Stimulated activated CD8-positive, alpha-beta memory T cell treated with anti-CD3 and anti-CD28 coated beads, Interleukin-12 subunit alpha, Interleukin-12 subunit beta, amount 100 ng/mL, for 24 hours (primary cell): ENCODE data around the gene DTD1.

Experiments
- DNase-seq: peaks from one replicate; pipeline ENCODE4 v3.0.0-alpha.2; 2020; ENCODE audit errors: extremely low read depth

Gene DTD1

DNA sequence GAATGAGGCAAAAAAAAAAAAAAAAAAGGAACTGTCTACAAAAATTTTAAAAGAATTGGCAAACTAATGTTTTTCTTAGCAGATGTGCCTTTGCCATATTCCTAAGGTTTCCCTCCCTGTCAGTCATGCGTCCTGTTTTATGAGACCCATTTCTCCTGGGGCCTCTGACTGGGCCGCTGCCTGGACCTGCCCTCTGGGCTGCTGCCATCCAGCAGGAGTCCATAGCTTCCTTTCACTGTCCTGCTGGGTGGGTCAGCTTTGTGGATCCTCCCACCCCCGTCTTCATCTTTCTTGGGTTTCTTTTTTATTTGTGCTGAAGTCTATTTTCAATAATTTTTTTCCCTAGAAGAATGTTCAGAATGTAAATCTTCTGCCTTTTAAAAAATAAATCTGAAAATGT lies 114.9 kb downstream of the DTD1 start:
- DNase-seq, result no peak

DNA sequence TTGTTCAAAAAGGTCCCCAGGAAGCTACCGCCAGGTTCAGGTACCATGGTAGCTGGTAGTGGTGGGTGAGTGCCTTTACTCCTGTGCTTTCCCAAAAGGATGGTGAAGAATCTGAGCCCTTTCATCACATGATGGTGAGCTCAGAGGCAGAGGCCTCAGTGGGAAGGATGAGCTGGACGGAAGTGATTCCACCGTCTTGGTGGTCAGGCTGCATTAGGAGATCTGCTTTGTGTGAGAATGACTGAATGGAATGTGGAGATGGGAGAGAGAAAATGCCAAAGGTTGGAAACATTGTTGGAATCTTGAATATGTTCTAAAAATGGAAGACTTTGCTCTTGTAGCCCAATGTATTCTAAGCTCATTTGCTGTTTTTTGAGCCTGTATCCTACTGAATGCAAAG lies 117.6 kb downstream of the DTD1 start:
- DNase-seq, result no peak

DNA sequence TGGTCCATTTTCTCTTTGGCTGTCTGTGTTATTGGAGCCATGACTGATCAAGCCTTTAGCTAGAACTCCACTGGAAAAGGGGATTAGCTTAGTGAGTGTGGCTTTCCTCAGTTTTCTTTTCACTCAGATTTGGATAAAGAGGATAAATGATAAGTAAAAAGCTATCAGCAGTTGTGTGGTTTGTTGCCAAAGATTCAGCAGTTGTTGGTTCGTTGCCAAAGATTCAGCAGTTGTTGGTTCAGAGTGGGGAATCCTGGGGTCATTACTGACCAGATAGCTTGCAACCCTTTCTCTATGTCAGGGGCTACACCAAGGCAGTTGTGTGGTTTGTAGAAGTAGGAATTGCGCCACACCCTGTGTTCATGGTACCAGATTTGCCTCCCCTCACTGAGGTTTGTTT lies 118.1 kb downstream of the DTD1 start:
- DNase-seq, result no peak

DNA sequence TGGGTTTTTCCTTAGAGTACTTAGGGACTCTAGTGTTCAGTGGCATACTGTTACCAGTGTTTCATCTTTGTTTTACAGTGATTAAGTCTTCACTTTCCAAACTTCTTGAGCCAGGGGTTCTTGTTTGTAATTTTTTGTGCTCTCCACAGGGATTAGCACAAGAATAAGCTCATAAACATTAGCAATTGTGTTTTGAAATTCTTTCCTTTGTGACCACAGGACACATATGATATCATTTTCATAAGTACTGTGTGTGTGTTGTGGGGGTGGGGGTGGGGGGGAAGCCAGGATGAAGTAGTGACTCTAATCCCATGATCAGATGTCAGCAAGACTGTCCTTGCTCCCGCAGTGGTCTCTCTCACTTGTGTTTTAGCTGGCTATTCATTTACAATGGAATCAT lies 124.3 kb downstream of the DTD1 start:
- no peak for DNase-seq

DNA sequence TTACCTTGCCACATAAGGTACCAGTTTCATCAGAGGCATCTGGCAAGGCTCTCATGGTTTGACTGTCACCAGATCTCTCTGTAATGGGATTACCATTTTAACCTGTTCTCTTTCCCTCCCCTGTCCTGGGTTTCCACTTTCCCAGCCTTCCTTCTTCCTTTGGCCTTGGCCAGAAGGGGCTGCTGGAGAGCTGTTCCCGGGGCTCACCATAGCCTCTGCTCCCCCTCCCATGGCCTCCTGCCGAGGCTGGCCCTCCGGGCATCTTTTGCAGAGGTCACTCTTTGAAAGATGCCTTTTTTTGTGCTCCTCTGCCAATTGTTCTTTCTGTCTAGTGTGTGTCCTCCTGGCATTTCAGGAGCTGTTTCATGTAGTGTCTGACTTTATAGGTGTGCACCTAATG lies 125.0 kb downstream of the DTD1 start:
- DNase-seq, result no peak

DNA sequence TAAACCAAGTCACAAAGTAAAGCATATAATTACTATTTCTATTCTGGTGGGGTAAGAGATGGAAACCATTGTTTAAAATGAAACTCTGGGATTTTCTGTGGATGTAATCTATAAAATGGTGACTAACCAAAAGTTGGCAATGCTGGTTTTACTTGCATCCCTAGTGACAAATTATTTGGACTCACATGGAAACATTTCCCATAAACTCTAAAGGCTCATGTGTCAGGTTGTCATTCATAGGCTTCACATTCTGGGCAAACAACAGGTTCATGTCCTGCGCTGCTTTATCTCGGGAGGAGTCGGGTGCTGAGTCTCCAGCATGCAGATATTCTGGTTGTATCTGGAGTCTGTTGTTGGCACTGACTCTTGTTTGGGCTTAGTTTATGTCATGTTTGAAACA lies 127.7 kb downstream of the DTD1 start:
- no peak for DNase-seq

DNA sequence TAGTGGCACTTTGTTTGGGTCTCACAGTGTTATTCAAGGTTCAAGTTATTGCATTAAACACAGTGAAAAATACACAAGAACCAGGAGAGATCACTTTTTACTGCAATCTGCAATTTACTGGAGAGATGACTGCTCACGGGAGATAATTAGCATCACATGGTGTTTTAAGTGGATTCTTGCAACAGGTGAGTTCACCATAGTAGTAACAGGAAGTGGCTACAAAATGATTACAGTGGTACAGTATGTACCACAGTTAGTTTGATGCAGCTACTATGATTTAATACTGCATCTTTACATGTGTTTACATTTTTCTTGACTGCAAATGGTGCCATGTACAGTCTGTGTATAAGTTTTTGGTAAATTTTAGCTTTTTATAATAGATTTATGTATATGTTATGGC lies 129.2 kb downstream of the DTD1 start:
- DNase-seq, result no peak

DNA sequence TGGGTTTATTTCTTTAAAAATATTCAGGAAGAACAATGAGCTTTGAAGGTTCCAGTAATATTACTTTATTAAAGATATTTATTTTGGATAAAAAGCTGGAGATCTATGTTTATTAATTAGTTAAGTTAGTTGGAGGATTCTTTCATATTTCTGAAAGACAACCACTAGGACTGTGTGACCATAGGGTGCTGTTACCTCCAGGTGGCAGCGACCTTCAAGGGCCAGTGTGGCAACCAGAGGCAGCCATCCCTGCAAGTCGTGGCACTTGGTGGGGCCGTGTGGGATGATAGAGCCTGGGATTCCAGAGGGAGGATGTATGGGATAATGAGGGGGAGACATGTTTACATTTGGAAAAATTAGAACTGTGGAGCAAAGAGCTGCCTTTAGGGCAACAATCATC lies 130.3 kb downstream of the DTD1 start:
- no peak for DNase-seq

DNA sequence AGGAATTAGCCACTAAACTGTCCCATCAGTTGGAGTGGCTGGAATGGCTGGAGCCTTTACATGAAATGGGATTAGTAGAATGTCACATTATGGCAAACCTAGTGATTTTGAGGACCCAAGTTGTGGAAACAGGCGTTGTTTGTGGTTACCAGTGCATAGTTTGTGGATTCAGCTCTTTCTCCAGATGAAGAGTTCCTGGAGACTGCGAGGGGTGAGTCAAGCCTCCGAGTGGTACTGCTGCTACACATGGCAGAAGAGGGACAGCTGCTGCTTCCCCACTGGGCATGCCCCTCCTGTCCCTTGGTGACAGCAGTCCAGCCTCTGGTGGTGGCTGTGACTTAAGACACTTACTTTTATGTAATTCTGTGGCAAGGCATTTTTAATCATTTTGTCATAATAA lies 131.6 kb downstream of the DTD1 start:
- DNase-seq, result no peak

DNA sequence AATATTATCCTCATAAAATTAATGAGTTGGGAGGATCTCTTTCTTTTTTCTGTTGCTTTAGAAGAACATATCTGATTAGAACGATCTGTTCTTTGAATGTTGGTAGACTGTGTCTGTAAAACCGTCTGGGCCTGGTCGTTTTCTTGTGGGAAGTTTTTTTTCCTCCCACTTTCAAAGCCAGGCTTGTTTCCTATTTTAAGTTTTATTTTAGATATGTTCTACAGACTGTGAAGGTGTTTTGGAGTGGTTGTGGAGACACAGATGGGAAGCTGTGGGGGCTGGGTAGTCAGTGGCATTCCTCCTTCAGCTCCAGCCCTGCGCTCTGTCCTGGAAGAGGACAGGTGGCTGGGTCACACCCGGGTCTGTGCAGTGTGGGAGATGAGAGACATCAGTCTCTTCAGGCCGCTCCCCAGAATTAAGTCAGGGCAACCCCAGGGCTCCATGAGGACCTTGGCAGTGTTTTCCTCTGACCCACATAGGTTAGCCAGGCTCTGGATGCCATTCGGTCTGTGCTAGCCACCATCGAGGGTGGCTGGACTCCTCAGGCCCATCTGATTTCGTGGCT lies 133.8 kb downstream of the DTD1 start:
- no peak for DNase-seq

DNA sequence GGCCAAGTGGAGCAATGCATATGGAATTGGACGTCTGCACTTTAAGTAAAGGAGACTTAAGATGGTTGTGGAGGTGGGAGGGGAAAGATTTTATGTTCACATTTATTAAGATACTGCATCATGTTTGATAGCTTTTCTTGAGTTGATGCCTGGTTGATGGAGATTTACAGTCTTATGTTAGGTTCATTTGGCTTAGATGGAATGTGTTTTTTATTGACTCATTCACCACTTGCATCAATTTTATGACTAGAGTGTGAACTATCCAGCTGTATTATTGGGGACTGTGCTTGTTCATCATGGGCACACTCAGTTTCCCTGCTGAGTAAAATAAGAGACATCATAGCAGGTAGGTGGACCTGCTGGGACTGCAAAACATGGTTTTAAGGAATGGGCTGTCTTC lies 134.5 kb downstream of the DTD1 start:
- DNase-seq, result no peak

DNA sequence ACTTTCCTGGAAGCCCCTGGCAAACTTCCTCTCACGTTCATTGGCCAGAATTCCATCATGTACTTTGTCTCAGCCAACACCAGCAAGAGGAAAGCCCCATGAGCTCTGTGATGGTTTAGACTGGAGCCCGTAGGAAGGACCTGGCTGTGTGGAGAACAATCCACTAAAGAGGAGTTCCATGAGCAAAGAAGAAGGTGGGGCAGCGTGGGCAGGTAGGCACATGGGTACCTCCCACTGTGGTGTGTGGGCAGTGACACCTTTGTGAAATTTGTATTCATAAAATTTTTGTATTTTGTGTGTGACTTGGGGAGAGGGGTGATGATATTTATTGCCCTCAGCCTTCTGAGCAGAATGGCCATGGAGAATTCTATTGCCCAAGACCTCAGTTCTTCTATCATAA lies 136.2 kb downstream of the DTD1 start:
- DNase-seq, result no peak

DNA sequence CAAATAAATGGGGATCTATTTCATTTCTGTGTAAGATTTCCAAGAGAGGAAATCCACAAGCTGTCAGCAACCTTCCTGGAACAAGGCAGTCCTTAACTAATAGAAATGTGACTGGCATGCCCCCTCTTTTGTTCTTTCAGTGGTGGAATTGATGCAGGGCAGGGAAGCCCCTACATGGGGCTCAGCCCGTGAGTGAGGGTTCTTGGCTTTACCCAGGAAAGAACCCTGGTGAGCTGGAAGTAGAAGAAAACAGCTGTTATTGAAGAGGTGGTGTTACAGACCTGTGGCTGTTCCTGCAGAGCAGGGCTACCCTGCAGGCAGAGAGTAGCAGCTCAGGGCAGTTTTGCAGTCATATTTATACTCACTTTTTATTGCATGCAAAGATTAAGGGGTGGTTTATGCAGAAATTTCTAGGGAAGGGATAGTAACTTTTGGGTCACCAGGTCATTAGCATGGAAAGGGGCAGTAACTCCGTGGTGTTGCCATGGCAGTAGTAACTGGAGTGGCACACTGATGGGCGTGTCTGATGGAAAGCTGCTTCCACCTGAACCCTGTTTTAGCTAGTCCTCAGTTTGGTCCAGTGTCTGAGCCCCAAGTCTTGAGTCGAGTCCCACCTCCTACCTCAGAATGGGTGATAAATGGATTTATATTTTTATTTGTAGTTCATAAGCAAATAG lies 137.1 kb downstream of the DTD1 start:
- DNase-seq, result no peak

DNA sequence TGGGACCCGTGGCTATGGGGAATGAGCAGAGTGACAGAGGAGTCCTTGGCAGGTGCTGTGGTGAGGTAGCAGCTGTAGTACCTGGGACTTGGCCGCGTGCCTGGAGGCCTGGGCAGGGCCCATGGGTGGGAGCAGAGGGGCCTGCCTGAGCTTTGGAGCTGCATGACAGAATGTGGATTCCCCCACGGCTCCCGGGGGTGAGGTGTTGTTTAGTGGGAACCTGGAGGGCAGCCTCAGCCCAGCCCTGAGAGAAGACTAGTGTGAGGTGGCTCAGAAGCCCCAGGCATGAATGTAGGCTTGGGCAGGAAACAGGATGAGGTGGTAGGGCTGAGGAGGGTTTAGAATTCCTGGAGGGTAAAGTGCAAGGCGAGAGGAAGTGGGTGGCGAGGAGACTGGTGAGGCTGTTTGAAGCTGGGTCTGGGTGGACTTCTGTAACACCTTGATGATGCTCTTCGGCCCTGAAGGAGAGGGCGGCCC lies 139.2 kb downstream of the DTD1 start:
- no peak for DNase-seq

DNA sequence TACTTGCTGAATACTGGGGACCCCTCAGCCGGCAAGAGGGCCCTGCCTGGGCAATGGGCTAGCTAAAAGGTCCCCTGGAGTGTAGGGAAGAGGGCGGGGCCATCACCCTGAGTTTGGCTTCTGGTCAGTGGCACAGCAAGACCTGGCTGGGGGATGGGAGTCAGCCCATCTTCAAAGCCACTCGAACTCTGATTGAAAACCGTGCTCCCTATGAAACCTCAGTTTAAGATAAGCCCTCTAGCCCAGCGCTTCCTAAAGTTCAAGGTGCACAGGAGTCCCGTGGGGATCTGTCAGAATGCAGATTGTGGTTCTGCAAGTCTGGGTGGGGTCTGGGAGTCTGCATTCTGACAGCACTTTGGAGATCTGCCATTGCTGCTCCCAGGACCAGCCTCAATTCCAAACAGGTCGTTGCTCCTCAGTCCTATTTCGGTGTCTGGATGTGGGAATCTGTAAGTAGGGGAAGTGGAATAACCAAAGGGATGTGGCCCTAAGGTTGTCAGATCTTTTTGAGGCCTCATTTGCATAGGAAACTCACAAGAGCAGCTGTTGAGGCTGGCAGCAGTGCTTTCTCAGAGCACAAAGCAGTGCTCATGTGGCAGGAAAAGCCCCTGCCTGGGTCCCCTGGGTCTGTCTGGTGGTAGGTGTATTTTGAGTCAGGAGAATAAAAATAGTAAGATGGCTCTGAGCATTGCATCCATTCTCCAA lies 140.5 kb downstream of the DTD1 start:
- DNase-seq, result no peak

DNA sequence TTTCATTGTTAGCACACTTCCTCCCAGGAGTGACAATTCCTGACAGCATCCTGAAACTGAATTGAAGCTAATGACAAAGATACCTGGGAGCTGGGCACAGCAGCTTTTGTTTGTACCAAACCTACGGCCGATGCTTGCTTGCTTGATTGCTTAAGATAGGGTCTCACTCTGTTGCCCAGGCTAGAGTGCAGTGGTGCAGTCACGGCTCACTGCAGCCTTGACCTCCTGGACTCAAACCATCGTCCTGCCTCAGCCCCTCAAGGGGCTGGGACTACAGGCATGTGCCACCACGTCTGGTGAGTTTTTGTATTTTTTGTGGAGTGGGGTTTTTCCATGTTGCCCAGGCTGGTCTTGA lies 141.0 kb downstream of the DTD1 start:
- DNase-seq, result no peak

DNA sequence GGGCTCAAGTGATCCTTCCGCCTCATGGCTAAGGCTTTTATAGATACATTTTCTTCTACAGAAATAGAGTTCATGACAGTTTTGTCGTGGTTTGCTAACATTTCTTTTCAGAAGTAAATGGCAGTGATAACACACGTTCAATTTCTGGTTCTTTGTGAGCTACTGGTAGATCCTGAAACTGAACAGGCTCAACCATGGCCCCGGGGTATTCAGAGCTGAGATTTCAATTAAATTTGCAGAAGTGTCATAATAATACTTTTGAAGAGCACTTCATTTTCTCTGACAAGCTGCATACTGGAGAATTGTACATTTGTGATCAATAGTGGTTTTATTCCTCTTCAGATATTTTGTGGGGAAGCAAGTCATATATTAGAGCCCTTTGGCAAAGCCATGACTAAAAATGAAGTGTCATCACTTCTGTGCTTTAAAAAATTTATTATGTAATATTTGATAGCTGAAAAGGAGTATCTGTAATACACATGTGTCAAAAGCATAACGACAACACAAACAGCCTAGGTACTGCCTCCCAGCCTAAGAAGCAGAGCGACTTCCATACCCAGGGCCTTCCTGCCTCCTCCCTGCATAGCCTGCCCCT lies 141.5 kb downstream of the DTD1 start:
- DNase-seq, result no peak

DNA sequence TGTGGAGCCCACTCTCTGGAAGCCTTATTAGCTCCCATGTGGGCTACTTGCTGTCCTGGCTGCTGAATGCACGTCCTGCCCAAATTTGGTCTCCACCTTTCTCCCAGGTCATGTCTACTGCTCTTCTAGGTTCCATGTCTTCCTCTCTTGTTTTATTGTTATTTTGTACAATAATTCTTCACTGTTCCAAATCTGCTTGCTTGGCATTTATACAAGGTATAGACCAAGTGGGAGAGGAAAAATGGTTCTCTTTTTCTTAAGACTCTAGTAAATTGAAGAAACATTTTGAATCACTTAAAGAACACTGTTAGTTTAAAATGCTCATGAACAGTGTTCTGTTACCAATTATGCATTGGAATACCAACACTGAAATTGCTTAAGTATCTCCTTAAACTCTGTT lies 144.1 kb downstream of the DTD1 start:
- no peak for DNase-seq

DNA sequence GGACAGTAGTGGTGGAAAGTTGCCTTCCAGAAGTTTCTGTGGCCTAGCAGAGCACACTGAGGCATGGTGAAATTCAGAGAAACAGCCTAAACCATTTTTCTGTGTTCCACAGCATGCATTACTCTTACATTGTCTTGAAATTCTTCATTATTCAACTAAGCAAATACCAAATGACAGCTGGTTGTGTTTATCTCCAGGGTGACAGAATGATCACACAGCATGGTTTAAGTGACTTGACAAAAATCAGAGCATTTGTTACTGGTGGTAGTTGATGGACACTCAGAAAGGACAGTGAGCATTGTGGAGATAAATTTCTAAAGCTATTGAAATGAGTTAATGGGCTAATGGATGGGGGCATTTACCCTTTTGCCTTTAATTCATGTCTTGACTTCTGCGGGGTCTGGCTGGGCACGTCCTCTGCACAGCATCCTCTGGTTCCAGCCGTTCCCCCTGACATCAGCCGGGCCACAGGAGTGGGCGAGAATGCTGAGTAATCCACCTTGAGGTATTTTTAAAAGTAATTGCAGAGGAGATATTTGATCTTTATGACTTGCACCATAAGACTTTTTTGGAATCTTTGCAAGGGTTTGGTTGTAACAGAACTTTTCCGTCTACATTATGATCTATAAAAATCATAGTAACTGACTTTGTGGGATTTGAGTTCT lies 146.8 kb downstream of the DTD1 start:
- DNase-seq, result no peak

DNA sequence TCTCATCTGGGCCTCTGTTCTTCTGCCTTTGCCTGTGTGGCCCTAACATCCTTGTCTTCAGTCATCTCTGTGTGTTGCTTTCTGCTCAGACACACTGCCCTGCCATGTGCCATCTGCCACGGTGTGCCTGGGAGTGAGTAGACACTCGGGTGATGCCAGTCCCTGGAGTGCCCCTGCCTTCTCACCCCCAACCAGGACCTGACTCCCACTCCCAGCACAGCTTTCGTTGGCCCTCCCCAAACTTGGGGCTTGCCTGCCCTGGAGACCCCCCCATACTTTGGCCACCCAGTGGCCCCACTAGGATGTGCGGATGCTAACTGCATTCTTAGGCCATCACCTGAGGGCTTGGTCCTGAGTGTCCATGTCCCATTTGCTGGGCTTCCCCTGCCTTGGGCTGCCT lies 149.3 kb downstream of the DTD1 start:
- DNase-seq, result no peak

DNA sequence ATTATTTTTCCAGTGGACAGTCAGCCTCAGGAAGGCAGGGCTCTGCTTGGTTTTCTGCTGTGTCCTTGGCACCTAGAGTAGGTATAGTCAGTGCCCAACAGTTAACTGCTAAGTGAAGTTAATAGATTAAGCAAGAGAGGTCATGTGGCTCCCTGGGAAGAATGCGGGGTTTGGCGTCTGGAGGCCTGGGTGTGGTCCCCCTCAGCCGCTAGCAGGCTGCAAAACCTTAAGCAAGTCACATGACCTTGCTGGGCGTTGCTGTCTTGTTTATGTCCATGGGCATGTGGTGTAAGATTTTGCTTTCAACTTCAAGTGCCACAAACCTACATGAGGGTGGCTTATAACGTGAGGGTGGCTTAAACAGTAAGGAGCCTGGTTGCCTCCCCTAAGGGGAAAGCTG lies 150.2 kb downstream of the DTD1 start:
- no peak for DNase-seq

DNA sequence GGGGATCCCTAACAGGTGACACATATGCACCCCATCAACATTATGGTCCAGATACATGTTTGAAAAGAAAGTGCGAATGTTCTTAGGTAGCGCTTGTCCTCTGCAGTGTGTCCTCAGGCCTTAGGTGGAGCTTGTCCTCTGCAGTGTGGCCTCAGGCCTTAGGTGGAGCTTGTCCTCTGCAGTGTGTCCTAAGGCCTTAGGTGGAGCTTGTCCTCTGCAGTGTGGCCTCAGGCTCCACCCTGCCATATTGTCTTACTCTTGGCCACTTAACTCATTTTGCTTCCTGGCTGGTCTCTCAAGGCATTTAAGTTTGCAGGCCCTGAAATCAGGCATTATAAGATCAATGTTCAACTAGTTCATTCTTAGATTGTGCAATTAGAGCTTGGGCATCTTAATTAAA lies 151.0 kb downstream of the DTD1 start:
- DNase-seq, result no peak

DNA sequence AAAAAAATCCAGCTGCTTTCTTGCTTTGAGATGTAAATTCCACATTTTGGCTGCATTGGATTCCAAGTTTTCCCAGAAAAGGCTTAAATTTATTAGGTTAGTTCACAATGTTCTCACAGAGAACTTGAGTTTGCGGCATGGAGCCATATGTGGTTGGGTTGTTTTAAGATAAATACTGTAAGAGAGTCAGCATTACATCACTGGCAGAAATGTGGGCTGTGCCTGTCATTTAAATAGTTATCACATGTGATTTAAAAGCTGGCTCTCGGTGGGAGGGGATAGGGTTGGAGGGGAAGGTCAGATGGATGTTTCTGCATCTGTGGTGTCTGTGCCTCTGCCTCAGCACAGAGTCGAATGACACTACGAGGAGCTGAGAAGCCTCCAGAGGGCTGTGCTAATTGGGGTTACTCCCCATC lies 151.9 kb downstream of the DTD1 start:
- DNase-seq, result no peak
